GM13977 (cell line): ENCODE measurements around the gene PLCB1.

ENCODE experiments used
- DNase-seq: peaks from one replicate; pipeline ENCODE4 v3.0.0; 2012; ENCODE audit warnings: low spot score
- in situ Hi-C: fragments of 300-500 bp; cut with MboI; formaldehyde crosslinking; loops from one replicate; pipeline ENCODE4 v1.12.0; 2022; ENCODE audit warnings: low sequenced_read_pairs, low pct_unique_long_range_greater_than_20kb, mixed read lengths, inconsistent platforms; ENCODE audit not compliant: unreplicated experiment
- TF ChIP-seq, protein P1 (sequence below): IDR thresholded peaks from 2 replicates; pipeline ENCODE4 v1.5.1; 2012; ENCODE audit warnings: mild to moderate bottlenecking, control low read depth; ENCODE audit not compliant: insufficient read depth; ENCODE audit errors: extremely low read depth, missing control alignments

PLCB1 gene

DNA sequence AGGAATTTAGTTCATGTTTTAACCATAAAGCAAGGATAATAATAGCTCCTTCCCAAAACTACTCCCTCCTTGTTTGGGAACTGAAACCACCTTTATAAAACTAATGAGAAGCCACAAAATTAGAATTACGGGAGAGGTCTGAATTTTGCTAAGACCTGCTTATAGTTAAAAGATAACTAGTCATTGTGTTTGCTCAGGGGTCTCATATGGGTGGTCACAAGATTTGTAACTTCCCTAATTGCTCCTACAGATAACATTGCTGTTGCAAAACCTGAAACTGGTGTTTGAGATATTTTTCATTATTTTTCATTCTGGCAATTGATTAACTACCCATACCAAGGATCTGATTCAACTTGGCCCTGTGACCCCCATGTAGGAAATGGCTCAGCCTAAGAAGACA, 782.4 kb downstream of the PLCB1 start:
- TF ChIP-seq, protein P1, sequence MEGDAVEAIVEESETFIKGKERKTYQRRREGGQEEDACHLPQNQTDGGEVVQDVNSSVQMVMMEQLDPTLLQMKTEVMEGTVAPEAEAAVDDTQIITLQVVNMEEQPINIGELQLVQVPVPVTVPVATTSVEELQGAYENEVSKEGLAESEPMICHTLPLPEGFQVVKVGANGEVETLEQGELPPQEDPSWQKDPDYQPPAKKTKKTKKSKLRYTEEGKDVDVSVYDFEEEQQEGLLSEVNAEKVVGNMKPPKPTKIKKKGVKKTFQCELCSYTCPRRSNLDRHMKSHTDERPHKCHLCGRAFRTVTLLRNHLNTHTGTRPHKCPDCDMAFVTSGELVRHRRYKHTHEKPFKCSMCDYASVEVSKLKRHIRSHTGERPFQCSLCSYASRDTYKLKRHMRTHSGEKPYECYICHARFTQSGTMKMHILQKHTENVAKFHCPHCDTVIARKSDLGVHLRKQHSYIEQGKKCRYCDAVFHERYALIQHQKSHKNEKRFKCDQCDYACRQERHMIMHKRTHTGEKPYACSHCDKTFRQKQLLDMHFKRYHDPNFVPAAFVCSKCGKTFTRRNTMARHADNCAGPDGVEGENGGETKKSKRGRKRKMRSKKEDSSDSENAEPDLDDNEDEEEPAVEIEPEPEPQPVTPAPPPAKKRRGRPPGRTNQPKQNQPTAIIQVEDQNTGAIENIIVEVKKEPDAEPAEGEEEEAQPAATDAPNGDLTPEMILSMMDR, result no peak
- in situ Hi-C loops, result no loop called here
- DNase-seq, result no peak

DNA sequence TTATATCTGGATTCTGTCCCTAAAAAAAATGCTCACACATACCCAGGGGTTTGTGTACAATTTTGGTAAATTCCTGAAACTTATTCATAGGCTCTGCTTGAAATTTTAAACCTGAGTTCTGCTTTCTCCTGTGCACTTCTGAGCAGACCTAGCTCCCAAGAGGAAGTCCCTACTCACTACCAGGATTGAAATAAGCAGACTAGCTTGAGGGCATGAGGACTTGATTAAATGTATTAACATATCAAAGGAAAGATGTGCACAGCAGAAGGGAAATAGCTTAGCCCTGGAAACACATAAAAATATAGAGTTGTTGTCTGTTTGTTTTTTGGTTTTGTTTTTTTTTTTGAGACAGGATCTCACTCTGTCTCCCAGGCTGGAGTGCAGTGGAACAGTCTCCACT, 785.0 kb downstream of the PLCB1 start:
- TF ChIP-seq, protein P1, result no peak
- no peak for DNase-seq
- in situ Hi-C loops, result no loop called here

DNA sequence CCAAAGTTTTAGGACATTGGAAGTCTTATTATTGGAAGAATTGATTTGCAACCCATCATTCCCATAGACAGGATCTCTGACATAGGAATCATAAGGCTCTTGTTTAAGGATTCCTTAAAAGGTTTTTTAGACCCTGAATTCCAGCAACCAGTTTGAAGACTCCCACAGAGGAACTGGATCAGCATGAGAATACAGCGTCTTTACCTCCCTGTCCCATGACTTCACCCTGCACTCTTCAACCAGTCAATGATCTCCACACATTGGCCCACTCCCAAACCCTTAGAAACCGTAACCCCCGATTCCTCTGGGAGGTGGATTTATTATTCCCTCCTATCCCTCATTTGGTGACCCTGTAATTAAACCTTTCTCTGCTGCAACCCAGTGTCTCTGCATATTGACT, 786.1 kb downstream of the PLCB1 start:
- TF ChIP-seq, protein P1, result no peak
- DNase-seq, result no peak
- in situ Hi-C loops, result no loop called here

DNA sequence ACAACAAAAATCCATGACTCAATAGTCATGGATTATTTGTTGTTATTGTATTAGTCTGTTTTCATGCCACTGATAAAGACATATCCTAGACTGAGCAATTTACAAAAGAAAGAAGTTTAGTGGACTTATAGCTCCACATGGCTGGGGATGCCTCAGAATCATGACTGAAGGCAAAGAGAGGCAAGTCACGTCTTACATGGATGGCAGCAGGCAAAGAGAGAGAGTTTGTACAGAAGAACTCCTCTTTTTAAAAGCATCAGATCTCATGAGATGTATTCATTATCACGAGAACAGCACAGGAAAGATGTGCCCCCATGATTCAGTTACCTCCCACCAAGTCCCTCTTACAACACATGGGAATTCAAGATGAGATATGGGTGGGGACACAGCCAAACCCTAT, 792.5 kb downstream of the PLCB1 start:
- in situ Hi-C loops, result no loop called here
- DNase-seq, result no peak
- TF ChIP-seq, protein P1, result no peak

DNA sequence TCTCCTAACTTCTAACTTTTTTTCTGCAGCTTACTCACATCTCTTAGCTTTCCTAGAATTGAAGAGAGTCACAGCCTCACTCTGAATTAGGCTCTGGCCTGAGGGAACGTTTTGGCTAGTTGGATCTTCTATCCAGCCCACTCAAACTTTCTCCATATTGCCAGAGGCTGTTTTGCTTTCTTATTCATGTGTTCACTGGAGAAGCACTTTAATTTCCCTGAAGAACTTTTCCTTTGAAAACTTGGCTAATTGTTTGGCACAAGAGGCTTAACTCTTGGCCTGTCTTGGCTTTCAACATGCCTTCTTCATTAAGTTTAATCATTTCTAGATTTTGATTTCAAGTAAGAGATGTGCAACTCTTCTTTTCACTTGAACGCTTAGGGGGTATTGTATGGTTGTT, 798.7 kb downstream of the PLCB1 start:
- no peak for DNase-seq
- TF ChIP-seq, protein P1, result no peak
- in situ Hi-C loops, result no loop called here

DNA sequence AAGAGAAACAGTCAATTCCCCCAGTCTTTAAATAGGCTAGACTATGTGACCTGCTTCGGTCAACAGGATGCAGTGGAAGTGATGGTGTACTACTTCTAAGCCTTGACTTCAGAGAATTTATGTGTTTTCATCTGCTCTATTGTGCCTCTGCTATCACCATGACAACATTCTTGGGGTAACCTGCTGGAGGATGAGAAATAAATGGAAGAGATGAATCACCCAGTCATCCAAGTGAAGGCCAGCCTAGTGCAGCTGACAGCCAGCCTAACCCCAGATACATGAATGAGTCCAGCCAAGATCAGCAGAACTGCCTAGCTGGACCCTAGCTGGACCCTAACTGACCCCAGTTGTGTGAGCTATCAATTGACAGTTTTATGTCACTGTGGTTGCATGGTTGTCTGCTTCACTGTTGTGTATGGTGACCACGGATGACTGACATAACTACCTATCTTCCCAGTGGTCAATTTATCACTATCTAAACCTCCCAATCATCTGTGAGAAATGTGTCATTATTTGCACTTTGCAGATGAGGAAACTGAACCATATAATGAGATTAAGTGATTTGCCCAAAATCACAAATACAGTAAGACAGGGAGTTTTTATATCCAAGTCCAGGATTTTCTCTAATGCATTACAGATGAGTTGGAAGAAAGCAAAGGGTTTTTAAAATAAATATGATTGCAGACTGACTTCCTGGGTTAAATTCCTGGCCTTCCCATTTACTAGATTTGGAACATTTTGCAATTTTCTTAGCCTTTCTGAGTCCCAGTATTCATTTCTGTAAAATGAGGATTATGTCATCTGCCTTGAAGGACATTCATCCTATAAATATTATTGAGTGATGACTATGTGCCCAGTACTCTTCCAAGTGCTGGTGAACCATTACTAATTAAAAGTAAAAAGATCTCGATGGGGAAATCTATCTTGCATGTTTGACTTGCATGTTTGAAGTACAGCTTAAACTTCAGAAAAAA, 800.4 kb downstream of the PLCB1 start:
- TF ChIP-seq, protein P1, result no peak
- no peak for DNase-seq
- in situ Hi-C loops, result no loop called here
